HFFc6 (cell line): ENCODE measurements around the gene DEFB127. TPM values are rescaled to one million over a fixed set of nuclear protein-coding genes. Genes with fewer than 3 reads are reported as not detected.

Source experiments
- DNase-seq: peaks from one replicate; pipeline ENCODE4 v3.0.0-alpha.2; 2018
- H3K27ac Mint-ChIP-seq: 2 replicates; pipeline ENCODE4 v1.8.0; 2020; ENCODE audit warnings: mild to moderate bottlenecking, mixed read lengths
- H3K27me3 Mint-ChIP-seq: 2 replicates; pipeline ENCODE4 v1.8.0; 2021; ENCODE audit warnings: mild to moderate bottlenecking, moderate library complexity, mixed read lengths; ENCODE audit not compliant: insufficient read depth
- H3K36me3 Mint-ChIP-seq: 2 replicates; pipeline ENCODE4 v1.8.0; 2021; ENCODE audit warnings: low read depth, mixed read lengths
- H3K4me1 Mint-ChIP-seq: 2 replicates; pipeline ENCODE4 v1.8.0; 2020; ENCODE audit warnings: low read depth, mixed read lengths
- H3K4me3 Mint-ChIP-seq: 2 replicates; pipeline ENCODE4 v1.8.0; 2020; ENCODE audit warnings: mild to moderate bottlenecking, moderate library complexity, mixed read lengths
- H3K9me3 Mint-ChIP-seq: 2 replicates; pipeline ENCODE4 v1.8.0; 2020; ENCODE audit warnings: mild to moderate bottlenecking, mixed read lengths
- total RNA-seq, 6 experiments: library from RNA; stranded (reverse); fragmentation: NEBNext Ultra II Directional; extraction: Animal tissue kit (Norgen Biotek cat#: 25700); gene quantifications; 2 replicates in 1 of 6; 3 replicates in 5 of 6; pipeline ENCODE4 v1.2.3, GENCODE V29; 2021
- TF ChIP-seq, protein P1 (sequence below): fragments of 200-600 bp; sonication (generic); IDR thresholded peaks from 2 replicates; pipeline ENCODE4 v1.5.0; 2021; ENCODE audit warnings: antibody characterized with exemption, mild to moderate bottlenecking

DEFB127 gene
- total RNA-seq, 6 experiments from 2014 or later = not detected

DNA sequence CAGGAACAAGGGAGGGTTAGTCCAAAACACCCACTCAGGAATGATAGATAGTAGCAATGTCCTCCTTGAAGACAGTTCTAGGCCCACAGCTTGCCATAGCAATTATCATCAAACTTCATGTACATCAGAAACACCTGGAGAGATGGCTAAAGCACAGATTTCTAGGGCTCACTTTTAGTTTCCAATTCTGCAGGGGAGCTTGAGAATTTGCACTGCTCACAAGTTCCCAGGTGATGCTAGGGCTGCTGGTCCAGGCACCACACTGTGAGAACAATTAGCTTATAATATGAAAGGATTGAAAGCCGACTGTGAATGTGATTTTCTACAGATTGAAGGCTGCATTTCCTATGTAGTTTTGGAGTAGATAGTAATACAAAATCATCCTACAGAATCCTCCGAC lies 11.4 kb upstream of the DEFB127 start:
- H3K4me1 Mint-ChIP-seq = no peaks in the 10 kb centered on the region
- H3K27me3 Mint-ChIP-seq = peaks cover 7% of the 10 kb centered on the region
- no peaks in the 10 kb centered on the region for H3K9me3 Mint-ChIP-seq
- no peaks in the 10 kb centered on the region for H3K36me3 Mint-ChIP-seq
- TF ChIP-seq, protein P1, sequence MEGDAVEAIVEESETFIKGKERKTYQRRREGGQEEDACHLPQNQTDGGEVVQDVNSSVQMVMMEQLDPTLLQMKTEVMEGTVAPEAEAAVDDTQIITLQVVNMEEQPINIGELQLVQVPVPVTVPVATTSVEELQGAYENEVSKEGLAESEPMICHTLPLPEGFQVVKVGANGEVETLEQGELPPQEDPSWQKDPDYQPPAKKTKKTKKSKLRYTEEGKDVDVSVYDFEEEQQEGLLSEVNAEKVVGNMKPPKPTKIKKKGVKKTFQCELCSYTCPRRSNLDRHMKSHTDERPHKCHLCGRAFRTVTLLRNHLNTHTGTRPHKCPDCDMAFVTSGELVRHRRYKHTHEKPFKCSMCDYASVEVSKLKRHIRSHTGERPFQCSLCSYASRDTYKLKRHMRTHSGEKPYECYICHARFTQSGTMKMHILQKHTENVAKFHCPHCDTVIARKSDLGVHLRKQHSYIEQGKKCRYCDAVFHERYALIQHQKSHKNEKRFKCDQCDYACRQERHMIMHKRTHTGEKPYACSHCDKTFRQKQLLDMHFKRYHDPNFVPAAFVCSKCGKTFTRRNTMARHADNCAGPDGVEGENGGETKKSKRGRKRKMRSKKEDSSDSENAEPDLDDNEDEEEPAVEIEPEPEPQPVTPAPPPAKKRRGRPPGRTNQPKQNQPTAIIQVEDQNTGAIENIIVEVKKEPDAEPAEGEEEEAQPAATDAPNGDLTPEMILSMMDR = no peak
- DNase-seq = no peak
- H3K4me3 Mint-ChIP-seq = no peak overlapping the region
- H3K27ac Mint-ChIP-seq = no peak overlapping the region

DNA sequence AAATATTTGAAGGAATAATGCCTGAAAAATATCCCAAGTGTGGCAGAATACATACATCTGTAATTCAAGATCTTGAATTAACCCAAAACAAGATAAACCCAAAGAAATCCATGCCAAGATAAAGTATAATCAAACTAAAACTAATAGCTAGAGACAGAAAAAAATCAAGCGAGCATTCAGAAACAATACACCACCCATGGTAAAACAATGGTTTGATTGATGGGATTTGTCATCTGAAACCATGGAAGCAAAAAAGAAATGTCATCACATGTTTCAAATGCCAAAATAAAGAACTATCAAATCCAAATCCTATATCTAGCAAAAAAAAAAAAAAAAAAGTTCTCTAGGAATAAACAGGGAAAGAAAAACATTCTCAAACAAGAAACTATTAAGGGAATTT lies 5.1 kb upstream of the DEFB127 start:
- TF ChIP-seq, protein P1 = no peak
- Mint-ChIP-seq H3K27me3 (peaks cover 4% of the 10 kb centered on the region), H3K4me3 (no peak overlapping the region), H3K36me3 (no peaks in the 10 kb centered on the region), H3K4me1 (no peaks in the 10 kb centered on the region), H3K9me3 (no peaks in the 10 kb centered on the region), H3K27ac (no peak overlapping the region)
- DNase-seq = no peak

DNA sequence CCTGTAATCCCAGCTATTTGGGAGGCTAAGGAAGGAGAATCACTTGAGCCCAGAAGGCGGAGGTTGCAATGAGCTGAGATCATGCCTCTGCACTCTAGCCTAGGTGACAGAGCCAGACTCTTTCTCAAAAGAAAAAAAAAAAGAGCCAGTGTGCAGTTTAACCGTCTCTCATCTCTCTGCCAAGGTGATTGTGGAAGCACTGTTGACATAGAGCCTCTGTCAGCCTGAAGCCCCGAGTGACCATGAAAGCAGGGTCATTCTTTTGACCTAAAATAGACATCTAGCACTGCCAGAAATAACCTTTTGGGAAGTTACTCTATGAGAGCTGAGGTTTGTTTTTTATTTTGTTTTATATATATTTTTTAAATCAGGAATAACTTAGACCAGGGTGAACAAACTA lies 7.4 kb downstream of the DEFB127 start:
- no peaks in the 10 kb centered on the region for H3K9me3 Mint-ChIP-seq
- no peaks in the 10 kb centered on the region for H3K4me1 Mint-ChIP-seq
- no peak for DNase-seq
- no peak overlapping the region for H3K27ac Mint-ChIP-seq
- H3K4me3 Mint-ChIP-seq = no peak overlapping the region
- TF ChIP-seq, protein P1 = no peak
- H3K27me3 Mint-ChIP-seq = peaks cover 1% of the 10 kb centered on the region; the same call in 1 of the 2 replicates
- no peaks in the 10 kb centered on the region for H3K36me3 Mint-ChIP-seq

DNA sequence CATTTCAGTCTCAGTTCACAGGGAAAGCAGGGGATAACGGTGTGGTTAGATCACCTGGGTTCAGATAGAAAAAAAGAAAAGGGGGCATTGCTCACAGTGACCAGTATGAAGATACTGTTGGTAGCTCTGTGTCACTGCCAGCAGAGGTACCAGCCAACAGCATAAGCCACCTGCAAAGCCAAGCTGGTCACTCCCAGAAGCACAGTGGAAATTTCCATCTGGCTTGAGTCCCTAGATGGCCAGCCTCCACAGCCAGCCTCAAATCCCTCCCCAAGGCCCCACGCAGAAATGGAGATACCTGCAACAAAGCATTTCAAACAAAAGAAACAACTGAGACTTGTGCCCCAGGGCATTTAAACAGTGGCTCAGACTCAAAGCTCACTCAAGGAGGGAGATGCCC lies 11.6 kb downstream of the DEFB127 start:
- DNase-seq = no peak
- Mint-ChIP-seq H3K4me3 (no peak overlapping the region), H3K9me3 (no peaks in the 10 kb centered on the region), H3K36me3 (no peaks in the 10 kb centered on the region), H3K4me1 (no peaks in the 10 kb centered on the region), H3K27me3 (peaks cover 1% of the 10 kb centered on the region; the same call in 1 of the 2 replicates), H3K27ac (no peak overlapping the region)
- TF ChIP-seq, protein P1 = no peak

DNA sequence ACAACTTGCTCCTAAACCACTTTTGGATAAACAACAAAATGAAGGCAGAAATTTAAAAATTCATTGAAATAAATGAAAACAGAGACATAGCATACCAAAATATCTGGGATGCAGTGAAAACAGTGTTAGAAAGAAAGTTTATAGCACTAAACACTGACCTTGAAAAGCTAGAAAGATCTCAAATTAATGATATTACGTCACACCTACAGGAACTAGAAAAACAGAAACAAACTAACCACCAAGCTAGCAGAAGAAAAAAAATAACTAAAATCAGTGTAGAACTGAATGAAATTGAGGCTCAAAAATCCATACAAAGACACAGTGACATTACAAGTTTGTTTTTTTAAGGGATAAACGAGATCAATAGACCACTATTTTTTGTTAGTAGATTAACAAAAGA lies 27.0 kb downstream of the DEFB127 start:
- Mint-ChIP-seq H3K27me3 (peaks cover 3% of the 10 kb centered on the region; the same call in 1 of the 2 replicates), H3K36me3 (no peaks in the 10 kb centered on the region), H3K4me3 (no peak overlapping the region), H3K27ac (no peak overlapping the region), H3K9me3 (peaks cover 5% of the 10 kb centered on the region; the same call in 1 of the 2 replicates), H3K4me1 (no peaks in the 10 kb centered on the region)
- DNase-seq = no peak
- TF ChIP-seq, protein P1 = no peak

DNA sequence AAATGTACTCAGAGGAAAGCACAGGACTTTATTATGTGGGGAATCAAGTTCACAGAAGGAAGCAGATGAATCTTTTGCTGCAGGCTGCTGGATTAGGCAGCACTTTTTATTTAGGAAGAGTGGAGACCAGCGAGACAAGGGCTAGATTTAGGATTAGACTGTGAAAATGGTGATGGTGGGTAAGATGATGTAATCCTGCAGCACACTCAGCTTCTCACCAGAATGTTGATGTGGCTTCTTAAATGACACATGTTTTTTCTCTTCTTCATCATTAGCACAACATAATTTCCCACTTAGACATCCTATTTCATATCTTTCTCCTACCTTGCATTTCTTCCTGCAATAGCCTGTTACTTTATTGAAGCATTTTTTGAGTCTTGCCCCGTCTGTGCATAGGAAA lies 30.5 kb downstream of the DEFB127 start:
- Mint-ChIP-seq H3K27me3 (peaks cover 6% of the 10 kb centered on the region; the same call in 1 of the 2 replicates), H3K4me3 (no peak overlapping the region), H3K27ac (no peak overlapping the region), H3K4me1 (no peaks in the 10 kb centered on the region), H3K9me3 (peaks cover 5% of the 10 kb centered on the region; the same call in 1 of the 2 replicates), H3K36me3 (no peaks in the 10 kb centered on the region)
- no peak for DNase-seq
- TF ChIP-seq, protein P1 = no peak
